Neuronal stem cell (in vitro differentiated cells): ENCODE data around the gene PLEKHM1.
"Not testable (repeated sequence)": the region's sequence is repeated elsewhere in the genome, so short reads cannot be mapped to it uniquely, and the experiment has no call there.

Experiments
- DNase-seq: peaks from one replicate; pipeline ENCODE4 v3.0.0-alpha.2; 2013; ENCODE audit warnings: low spot score
- H2AFZ ChIP-seq: one replicate; pipeline ENCODE4 v1.6.1; 2013; ENCODE audit warnings: mild to moderate bottlenecking, low read length, inconsistent platforms
- H2AK5ac ChIP-seq: 2 replicates; pipeline ENCODE4 v1.6.1; 2013; ENCODE audit warnings: low read depth, mild to moderate bottlenecking, inconsistent platforms, low read length, moderate library complexity, mixed read lengths
- H2BK120ac ChIP-seq: 2 replicates; pipeline ENCODE4 v1.6.1; 2013; ENCODE audit warnings: low read depth, mild to moderate bottlenecking, inconsistent platforms, low read length, moderate library complexity, mixed read lengths
- H2BK12ac ChIP-seq: one replicate; pipeline ENCODE4 v1.6.1; 2013; ENCODE audit warnings: low read length, inconsistent platforms
- H2BK15ac ChIP-seq: 2 replicates; pipeline ENCODE4 v1.6.1; 2013; ENCODE audit warnings: mild to moderate bottlenecking, low read length, inconsistent platforms, mixed read lengths
- H2BK5ac ChIP-seq: one replicate; pipeline ENCODE4 v1.6.1; 2013; ENCODE audit warnings: inconsistent platforms, mild to moderate bottlenecking, low read length, moderate library complexity
- H3K14ac ChIP-seq: one replicate; pipeline ENCODE4 v1.6.1; 2013; ENCODE audit warnings: low read length, inconsistent platforms
- H3K18ac ChIP-seq: 2 replicates; pipeline ENCODE4 v1.6.1; 2013; ENCODE audit warnings: low read length, inconsistent platforms
- H3K23ac ChIP-seq: 2 replicates; pipeline ENCODE4 v1.6.1; 2013; ENCODE audit warnings: low read depth, mild to moderate bottlenecking, mixed read lengths, low read length, inconsistent platforms; ENCODE audit not compliant: poor library complexity
- H3K27ac ChIP-seq: replicated peaks from 3 replicates; pipeline ENCODE4 v1.5.1; 2013; ENCODE audit warnings: low read length, inconsistent platforms
- H3K27me3 ChIP-seq, 3 experiments: 2 replicates each; pipeline ENCODE4 v1.6.1; 2013; ENCODE audit warnings: low read length in 3 of 3, mild to moderate bottlenecking in 2 of 3, inconsistent platforms in 1 of 3, low read depth in 1 of 3, mixed read lengths in 1 of 3, moderate library complexity in 1 of 3; ENCODE audit not compliant: control insufficient read depth in 3 of 3, insufficient read depth in 3 of 3
- H3K36me3 ChIP-seq, 2 donors: replicated peaks in 1 of 2; 2 replicates each; pipeline ENCODE4 v1.6.1; 2013; ENCODE audit warnings: low read length in 2 of 2; ENCODE audit not compliant: control insufficient read depth in 2 of 2, insufficient read depth in 2 of 2
- H3K4ac ChIP-seq: 2 replicates; pipeline ENCODE4 v1.6.1; 2013; ENCODE audit warnings: inconsistent platforms, mild to moderate bottlenecking, low read length, moderate library complexity
- H3K4me1 ChIP-seq, 2 donors: 1 replicate in 1 of 2; 2 replicates in 1 of 2; pipeline ENCODE4 v1.6.1; 2013; ENCODE audit warnings: low read length in 2 of 2, low read depth in 1 of 2; ENCODE audit not compliant: control insufficient read depth in 2 of 2, insufficient read depth in 1 of 2
- H3K4me2 ChIP-seq: one replicate; pipeline ENCODE4 v1.6.1; 2013; ENCODE audit warnings: mild to moderate bottlenecking, low read length, inconsistent platforms; ENCODE audit not compliant: insufficient read depth, poor library complexity, severe bottlenecking
- H3K4me3 ChIP-seq, 2 donors: 2 replicates each; pipeline ENCODE4 v1.5.1; 2013; ENCODE audit warnings: low read length in 2 of 2, mild to moderate bottlenecking in 2 of 2, inconsistent platforms in 1 of 2, moderate library complexity in 1 of 2
- H3K79me1 ChIP-seq: one replicate; pipeline ENCODE4 v1.6.1; 2013; ENCODE audit warnings: low read depth, mild to moderate bottlenecking, inconsistent platforms, low read length, moderate library complexity
- H3K9ac ChIP-seq: one replicate; pipeline ENCODE4 v1.6.1; 2013; ENCODE audit warnings: mild to moderate bottlenecking, low read depth, low read length, inconsistent platforms; ENCODE audit not compliant: poor library complexity
- H3K9me3 ChIP-seq, 2 donors: replicated peaks in 1 of 2; 2 replicates each; pipeline versions ENCODE3 to v1.6.1; 2013; ENCODE audit warnings: low read length in 2 of 2, mild to moderate bottlenecking in 2 of 2, inconsistent platforms in 1 of 2, low read depth in 1 of 2, mixed read lengths in 1 of 2, moderate library complexity in 1 of 2; ENCODE audit not compliant: control insufficient read depth in 2 of 2, insufficient read depth in 1 of 2
- H4K8ac ChIP-seq: one replicate; pipeline ENCODE4 v1.6.1; 2013; ENCODE audit warnings: low read depth, mild to moderate bottlenecking, inconsistent platforms, low read length, moderate library complexity
- H4K91ac ChIP-seq: one replicate; pipeline ENCODE4 v1.6.1; 2013; ENCODE audit warnings: low read length, low read depth, mild to moderate bottlenecking, inconsistent platforms; ENCODE audit not compliant: poor library complexity
- WGBS, 2 donors: extraction: QIAGEN DNeasy Blood & Tissue Kit; methylation state at CpG; one replicate each; pipeline ENCODE4 v1.1.7; 2013; ENCODE audit warnings: missing lambda C conversion rate in 2 of 2, mixed read lengths in 1 of 2; ENCODE audit not compliant: insufficient read length in 2 of 2, insufficient replicate concordance in 1 of 2; ENCODE audit errors: extremely low coverage in 2 of 2; 5-methylcytosine and 5-hydroxymethylcytosine counted together

Gene PLEKHM1

DNA sequence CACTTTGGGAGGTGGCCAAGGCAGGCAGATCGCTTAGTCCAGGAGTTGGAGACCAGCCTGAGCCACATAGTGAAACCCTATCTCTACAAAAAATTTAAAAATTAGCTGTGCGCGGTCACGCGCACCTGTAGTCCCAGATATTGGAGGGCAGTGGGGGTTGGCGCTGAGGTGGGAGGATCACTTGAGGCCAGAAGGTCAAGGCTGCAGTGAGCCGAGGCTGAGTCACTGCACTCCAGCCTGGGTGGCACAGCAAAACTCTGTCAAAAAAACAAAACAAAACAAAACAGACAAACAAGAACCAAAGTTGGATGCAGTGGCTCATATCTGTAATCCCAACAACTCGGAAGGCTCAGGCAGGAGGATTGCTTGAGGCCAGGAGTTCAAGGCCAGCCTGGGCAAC lies 6.9 kb upstream of the PLEKHM1 start:
- H4K8ac ChIP-seq, H3K18ac ChIP-seq, H2AK5ac ChIP-seq, H4K91ac ChIP-seq, H2BK15ac ChIP-seq, H2AFZ ChIP-seq, H3K14ac ChIP-seq, H3K9me3 ChIP-seq, H2BK120ac ChIP-seq, H3K79me1 ChIP-seq, H3K4ac ChIP-seq, H3K23ac ChIP-seq, DNase-seq, H3K4me2 ChIP-seq, H3K4me1 ChIP-seq, H3K27ac ChIP-seq, H3K27me3 ChIP-seq, H3K4me3 ChIP-seq, H2BK12ac ChIP-seq, H3K36me3 ChIP-seq, H2BK5ac ChIP-seq, H3K9ac ChIP-seq: not testable (repeated sequence)
- WGBS, 2 donors, result no CpG with 5 or more reads among the region's 8 CpGs

DNA sequence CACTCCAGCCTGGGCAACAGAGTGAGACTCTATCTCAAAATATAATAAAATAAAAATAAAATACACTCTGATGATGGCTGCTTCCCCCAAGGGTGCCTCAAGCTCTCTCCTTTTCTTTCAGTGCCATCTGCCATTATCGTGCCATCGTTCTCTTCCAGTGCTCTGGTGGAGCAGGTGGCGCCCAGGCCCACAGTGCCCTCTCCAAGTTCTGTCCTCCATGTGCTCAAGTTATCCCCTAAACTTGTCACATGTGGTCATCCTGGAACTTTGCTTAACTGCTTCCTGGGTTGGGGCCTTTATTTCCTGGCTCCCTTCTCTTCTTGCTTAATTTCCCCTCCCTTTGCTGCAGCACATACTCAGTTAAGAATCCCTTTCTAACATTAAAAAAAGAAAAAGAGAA lies 6.0 kb upstream of the PLEKHM1 start:
- WGBS, 2 donors, result no CpG with 5 or more reads among the region's 3 CpGs
- DNase-seq, H3K9me3 ChIP-seq, H2BK12ac ChIP-seq, H3K4me3 ChIP-seq, H3K4me1 ChIP-seq, H2AFZ ChIP-seq, H3K14ac ChIP-seq, H4K91ac ChIP-seq, H2AK5ac ChIP-seq, H4K8ac ChIP-seq, H3K36me3 ChIP-seq, H3K18ac ChIP-seq, H2BK5ac ChIP-seq, H2BK15ac ChIP-seq, H3K27ac ChIP-seq, H3K4ac ChIP-seq, H3K4me2 ChIP-seq, H3K23ac ChIP-seq, H3K27me3 ChIP-seq, H3K9ac ChIP-seq, H2BK120ac ChIP-seq, H3K79me1 ChIP-seq: not testable (repeated sequence)

DNA sequence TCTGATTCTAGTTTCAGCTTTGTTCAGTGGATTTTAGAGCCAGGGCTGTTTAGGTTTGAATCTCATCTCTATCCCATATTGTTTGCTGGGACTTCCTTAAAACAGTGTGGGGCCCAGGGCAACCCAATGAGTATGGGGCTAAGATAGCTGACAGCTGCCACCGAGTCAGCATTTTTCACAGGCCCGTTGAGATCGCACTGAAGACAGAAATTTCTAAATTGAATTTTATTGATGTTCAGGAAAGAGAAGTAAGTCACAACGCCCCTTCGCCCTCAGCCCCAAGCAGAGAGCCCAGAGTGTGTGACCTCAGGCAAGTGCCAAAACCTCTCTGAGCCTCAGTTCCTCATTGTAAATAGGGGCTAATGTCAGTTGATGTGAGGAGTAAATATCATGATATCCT lies 4.0 kb upstream of the PLEKHM1 start:
- not testable (repeated sequence) for H2BK12ac ChIP-seq, H2AK5ac ChIP-seq, H4K91ac ChIP-seq, H3K4me2 ChIP-seq, H4K8ac ChIP-seq, H3K27me3 ChIP-seq, H3K9ac ChIP-seq, H3K18ac ChIP-seq, H3K4me3 ChIP-seq, H2BK120ac ChIP-seq, H2AFZ ChIP-seq, DNase-seq, H3K9me3 ChIP-seq, H3K4ac ChIP-seq, H2BK5ac ChIP-seq, H3K4me1 ChIP-seq, H3K79me1 ChIP-seq, H3K14ac ChIP-seq, H2BK15ac ChIP-seq, H3K27ac ChIP-seq, H3K36me3 ChIP-seq, H3K23ac ChIP-seq
- WGBS, 2 donors, result no CpG with 5 or more reads among the region's 5 CpGs

DNA sequence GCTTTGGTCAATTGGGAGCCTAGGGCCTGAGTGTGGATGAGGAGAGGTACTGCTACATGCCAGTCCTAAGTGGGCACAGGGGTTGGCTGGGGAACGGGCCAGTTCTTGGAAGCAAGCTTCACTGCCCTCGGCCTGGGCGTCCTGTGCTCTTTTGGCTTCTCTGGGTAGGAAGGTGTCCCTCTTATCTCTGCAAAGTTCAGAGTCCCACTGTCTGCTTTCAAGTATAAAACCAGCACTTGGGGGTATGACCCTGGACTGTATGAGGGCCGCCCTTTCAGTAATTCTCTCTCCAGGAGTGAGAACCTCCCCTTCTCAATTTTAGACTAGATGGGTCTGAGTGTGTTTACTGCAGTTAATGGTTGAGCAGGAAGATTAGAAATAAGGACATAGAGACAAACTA lies 1.6 kb upstream of the PLEKHM1 start:
- not testable (repeated sequence) for H2BK12ac ChIP-seq, H3K27me3 ChIP-seq, H3K79me1 ChIP-seq, H4K8ac ChIP-seq, H3K27ac ChIP-seq, H3K4me2 ChIP-seq, H3K23ac ChIP-seq, H3K4me1 ChIP-seq, H2AFZ ChIP-seq, H3K14ac ChIP-seq, H3K18ac ChIP-seq, H3K36me3 ChIP-seq, H2BK120ac ChIP-seq, DNase-seq, H2BK15ac ChIP-seq, H3K4ac ChIP-seq, H2BK5ac ChIP-seq, H3K9ac ChIP-seq, H4K91ac ChIP-seq, H3K4me3 ChIP-seq, H3K9me3 ChIP-seq, H2AK5ac ChIP-seq
- no CpG with 5 or more reads among the region's 4 CpGs for WGBS, 2 donors
